GM19240 (cell line): ENCODE data around the gene MGLL.
"Not testable (repeated sequence)": the region's sequence is repeated elsewhere in the genome, so short reads cannot be mapped to it uniquely, and the experiment has no call there.

ENCODE experiments used
- DNase-seq: peaks from one replicate; pipeline ENCODE4 v3.0.0; 2011; ENCODE audit warnings: low spot score; ENCODE audit not compliant: insufficient read length

Gene MGLL

DNA sequence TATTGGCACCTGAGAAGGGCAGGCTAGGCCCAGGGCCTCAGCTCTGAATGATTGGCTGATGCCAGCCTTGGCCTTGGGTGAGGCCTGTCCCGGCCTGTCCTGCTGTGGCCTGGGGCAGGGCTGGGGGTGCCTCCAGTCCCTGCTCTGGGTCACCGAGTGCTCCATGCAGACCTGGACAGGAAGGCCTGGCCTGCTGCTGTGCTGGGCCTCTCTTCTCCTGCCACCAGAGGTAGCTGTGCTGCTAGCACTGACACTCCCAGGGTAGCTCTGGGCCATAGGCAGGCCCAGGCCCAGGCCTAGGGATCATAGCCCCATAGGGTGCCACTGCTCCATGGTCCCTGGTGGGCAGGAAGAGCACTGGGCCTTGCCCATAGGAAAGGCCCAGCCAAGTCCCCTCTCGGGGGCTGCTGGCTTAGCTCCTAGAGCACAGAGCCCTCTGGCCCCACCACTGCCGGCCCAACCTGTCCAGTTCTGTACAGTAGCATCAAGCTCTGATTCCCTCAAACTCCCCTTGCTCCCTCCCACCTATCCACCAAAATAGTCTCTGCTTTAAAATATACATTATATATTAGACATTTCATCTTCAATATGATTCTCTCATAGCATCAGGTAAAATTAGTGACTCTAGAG is 131.4 kb downstream of the MGLL start:
- DNase-seq, result no peak

GRCh38 chr3:127690106-127690505 is 132.2 kb downstream of the MGLL start:
- DNase-seq, result no peak

- DNase-seq, result no peak
These were observed 133.0 kb downstream of the MGLL start for GRCh38 chr3:127689266-127689860.

DNA sequence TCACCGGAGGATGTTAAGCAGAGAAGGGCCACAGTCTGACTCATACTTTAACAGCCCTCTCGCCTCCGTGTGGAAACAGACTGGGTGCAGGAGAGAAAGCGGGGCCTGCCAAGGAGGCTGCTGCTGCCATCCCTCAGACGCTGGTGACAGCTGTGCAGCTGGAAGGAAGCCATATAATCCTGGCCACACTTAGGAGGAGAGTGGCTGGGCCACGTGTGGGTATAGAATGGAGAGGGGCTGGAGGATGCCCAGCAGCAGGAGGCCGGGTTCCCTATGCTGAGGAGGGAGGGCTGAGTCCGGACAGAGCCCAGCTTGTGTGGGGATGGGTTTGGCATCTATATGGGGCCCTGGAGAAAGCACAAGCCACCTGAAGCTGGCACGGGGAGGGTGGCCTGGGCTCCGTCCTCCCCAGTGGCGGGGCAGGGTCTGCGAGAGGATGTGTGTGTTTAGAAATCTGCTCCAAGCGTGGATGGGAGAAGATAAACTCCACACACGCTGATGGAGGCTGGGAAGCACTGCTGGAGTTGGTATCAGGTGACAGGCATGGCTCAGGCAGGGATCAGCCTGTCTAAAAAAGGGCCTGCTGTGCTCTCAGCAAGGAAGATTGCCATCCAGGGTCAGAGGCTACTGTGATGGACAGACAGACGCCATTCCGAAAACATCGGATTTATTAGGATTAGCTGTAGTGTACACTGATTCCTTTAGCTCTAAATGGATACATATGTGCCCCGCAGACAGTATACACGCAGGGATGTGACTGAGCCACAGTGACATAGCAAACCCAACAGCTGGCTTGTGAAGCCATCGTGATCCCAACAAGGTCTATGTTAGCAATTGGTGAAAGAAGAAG is 133.7 kb downstream of the MGLL start:
- DNase-seq, result no peak

GRCh38 chr3:127688022-127688415 is 134.3 kb downstream of the MGLL start:
- no peak for DNase-seq

DNA sequence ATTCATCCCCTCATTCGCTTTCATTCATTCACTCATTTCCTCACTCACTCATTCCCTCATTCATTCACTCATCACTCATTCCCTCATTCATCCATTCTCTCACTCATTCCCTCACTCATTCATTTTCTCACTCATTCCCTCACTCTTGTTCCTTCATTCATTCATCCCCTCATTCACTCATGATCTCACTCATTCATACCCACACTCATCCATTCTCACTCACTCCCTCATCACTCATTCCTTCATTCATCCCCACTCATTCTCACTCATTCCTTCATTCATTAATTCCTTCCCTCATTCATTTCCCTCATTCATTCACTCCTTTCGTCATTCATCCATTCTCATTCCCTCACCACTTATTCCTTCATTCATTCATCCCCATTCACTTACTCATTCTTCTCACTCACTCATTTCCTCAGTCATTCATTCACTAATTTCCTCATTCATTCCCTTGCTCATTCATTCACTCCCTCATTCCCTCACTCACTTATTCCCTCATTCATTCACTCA is 135.0 kb downstream of the MGLL start:
- no peak for DNase-seq

GRCh38 chr3:127686512-127686894 is 135.8 kb downstream of the MGLL start:
- no peak for DNase-seq

DNA sequence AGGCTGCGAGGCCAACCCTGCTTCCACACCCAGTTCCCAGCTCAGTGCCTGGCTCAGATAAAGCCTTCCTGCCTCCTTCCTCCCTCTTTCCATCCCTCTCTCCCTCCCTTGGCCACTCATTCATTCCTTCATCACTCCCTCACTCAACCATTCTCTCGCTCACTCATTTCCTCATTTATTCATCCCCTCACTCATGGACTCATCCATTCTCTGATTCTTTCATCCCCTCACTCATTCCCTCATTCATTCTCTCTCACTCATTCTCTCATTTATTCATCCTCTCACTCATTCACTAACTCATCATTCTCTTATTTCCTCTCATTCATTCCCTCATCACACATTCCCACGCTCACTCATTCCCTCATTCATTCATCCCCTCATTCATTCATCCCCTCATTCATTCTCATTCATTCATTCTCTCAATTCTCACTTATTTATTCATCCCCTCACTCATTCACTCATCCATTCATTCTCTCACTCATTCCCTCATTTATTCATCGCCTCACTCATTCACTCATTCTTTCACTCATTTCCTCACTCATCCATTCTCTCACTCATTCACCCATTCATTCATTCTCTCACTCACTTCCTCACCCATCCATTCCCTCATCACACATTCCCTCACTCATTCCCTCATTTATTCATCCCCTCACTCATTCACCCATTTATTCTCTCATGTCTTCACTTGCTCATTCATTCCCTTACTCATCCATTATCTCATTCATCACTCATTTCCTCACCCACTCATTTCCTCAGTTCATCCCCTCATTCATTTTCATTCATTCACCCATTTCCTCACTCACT is 136.4 kb downstream of the MGLL start:
- no peak for DNase-seq

DNA sequence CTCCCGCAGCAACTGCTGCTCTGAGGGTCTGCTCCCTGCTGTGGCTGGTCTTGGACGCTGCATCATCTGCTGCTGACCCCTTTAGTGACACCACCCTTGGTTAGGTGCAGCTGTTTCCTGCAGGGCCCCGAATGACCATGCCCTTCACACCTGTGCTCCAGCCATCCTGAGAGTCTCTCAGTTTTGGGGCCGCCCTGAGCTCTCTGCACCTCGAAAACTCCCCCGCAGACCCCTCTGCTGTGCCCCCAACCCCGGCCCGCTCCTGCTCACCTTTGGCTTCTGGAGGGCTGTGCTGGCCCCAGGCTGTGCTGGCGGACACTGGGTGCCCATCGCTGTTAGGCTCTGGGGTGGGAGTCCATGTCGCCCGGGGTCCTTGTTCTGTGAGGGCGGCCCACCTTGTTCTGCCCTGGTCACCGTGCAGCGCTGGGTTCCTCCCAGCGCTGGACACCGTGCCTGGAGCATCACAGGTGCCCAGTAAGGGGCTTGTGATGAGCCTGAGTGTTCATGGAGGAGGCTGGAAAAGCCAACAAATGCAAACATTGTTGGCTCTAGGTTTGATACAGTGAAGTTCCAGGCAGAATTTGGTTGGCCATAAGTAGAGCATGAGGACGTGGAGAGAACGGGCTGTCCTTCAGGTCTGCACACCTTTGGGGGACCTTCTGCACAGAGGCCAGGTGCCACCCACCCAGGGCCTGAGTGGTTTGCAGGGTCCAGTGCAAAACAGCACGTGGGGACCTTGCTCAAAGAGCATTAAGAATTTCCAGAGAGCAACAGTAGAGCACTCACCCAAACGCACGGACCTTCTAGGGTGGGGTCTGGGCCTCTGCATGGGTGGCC is 137.2 kb downstream of the MGLL start:
- no peak for DNase-seq

GRCh38 chr3:127682561-127682960 is 139.8 kb downstream of the MGLL start:
- no peak for DNase-seq

GRCh38 chr3:127682175-127682554 is 140.2 kb downstream of the MGLL start:
- not testable (repeated sequence) for DNase-seq

GRCh38 chr3:127680798-127681221 is 141.5 kb downstream of the MGLL start:
- no peak for DNase-seq

GRCh38 chr3:127680146-127680661 is 142.1 kb downstream of the MGLL start:
- no peak for DNase-seq

GRCh38 chr3:127679534-127680145 is 142.7 kb downstream of the MGLL start:
- no peak for DNase-seq

DNA sequence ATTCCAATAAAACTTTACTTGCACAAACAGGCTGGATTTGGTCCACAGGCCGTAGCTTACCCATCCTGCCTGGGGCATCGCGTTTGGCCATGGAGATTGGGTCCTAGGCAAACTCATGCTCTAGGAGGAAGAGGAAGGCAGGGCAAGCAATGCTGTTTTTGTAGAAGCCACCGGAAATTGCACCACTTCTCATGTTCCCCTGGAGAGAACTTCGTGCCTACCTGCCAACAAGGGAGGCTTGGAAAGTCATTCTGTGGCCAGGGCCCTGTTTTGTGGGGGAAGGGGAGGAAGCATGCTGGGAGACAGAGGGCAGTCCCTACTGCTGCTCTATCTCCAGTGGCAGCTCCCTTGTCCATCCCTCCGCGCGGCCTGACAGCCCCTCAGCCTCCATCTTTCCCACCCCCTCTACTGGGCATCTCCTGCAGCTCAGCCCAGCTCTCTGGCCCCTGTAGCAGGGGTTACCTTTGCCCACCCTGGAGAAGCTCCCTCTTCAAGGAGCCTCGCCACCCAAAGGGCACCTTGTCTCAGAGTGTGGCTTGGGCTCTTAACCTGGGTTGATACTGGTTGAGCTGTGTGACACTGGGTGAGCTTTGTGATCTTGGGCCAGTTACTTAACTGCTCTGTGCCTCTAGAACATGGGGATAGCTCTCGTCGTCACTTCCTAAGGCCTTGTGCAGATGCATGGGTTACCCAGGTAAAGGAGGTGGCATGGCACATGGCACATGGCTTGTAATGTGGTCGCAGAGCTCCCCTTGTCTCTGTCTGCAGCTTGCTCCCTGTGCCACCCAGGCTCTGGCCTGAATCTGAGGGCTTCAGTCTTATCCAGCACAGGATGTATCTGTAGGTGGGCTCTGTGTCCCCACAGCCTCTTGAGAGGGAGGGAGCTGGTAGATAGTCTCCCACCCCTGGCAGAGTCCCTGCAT is 143.4 kb downstream of the MGLL start:
- no peak for DNase-seq

DNA sequence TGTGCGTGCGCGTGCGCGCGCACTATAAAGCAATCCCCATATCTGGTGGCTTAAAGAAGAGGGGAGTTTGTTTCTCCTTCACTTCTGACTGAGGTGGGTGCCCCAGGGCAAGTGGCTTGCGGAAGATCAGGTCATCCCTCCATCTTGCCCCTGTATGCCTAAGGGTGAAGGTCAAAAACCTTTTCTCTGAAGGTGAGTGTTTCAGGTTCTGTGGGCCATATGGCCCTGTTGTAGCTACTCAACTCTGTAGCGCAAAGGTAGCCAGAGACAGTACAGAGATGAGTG is 144.1 kb downstream of the MGLL start:
- no peak for DNase-seq

GRCh38 chr3:127677541-127678314 is 144.6 kb downstream of the MGLL start:
- DNase-seq, result no peak

GRCh38 chr3:127676921-127677351 is 145.4 kb downstream of the MGLL start:
- no peak for DNase-seq
